H1 (cell line): Measurements from ENCODE around the gene PKIB. TPM values are rescaled to one million over a fixed set of nuclear protein-coding genes. Genes with fewer than 3 reads are reported as not detected.

ENCODE experiments used
- CTCF ChIA-PET: fragments of 300-600 bp; sonication (Branson Sonifier 250); formaldehyde crosslinking; loops from one replicate; lab custom pipeline; 2021; ENCODE audit not compliant: partially characterized antibody; lab: Charles Lee
- POLR2A ChIA-PET: fragments of 300-600 bp; sonication (Branson Sonifier 250); formaldehyde crosslinking; loops from one replicate; lab custom pipeline; 2021; ENCODE audit warnings: inconsistent platforms; ENCODE audit not compliant: partially characterized antibody; lab: Charles Lee
- DNase-seq, 2 experiments: peaks; one replicate each; pipeline versions ENCODE4 v3.0.0 to v3.0.0-alpha.2; 2010 to 2022; ENCODE audit warnings: low spot score in 2 of 2, low read depth in 1 of 2, mixed read lengths in 1 of 2
- FAIRE-seq: peaks from 2 replicates; lab custom pipeline; 2011; peaks lifted over from hg19 to GRCh38; lab: Jason Lieb, UNC
- H2AFZ ChIP-seq: 2 replicates; pipeline ENCODE4 v1.8.1; 2012; ENCODE audit warnings: low read length, inconsistent platforms
- H2AK5ac ChIP-seq: 2 replicates; pipeline ENCODE4 v1.6.1; 2013; ENCODE audit warnings: low read depth, low read length
- H2BK120ac ChIP-seq: replicated peaks from 2 replicates; pipeline ENCODE3; 2013; ENCODE audit warnings: low read depth, low read length, inconsistent platforms
- H2BK12ac ChIP-seq: 2 replicates; pipeline ENCODE4 v1.6.1; 2013; ENCODE audit warnings: low read depth, low read length
- H2BK15ac ChIP-seq: 2 replicates; pipeline ENCODE4 v1.6.1; 2013; ENCODE audit warnings: low read length
- H2BK20ac ChIP-seq: 2 replicates; pipeline ENCODE4 v1.6.1; 2013; ENCODE audit warnings: low read length
- H2BK5ac ChIP-seq: 2 replicates; pipeline ENCODE4 v1.6.1; 2013; ENCODE audit warnings: low read depth, low read length
- H3K14ac ChIP-seq: 2 replicates; pipeline ENCODE4 v1.6.1; 2013; ENCODE audit warnings: inconsistent platforms; ENCODE audit not compliant: insufficient read length
- H3K18ac ChIP-seq: 2 replicates; pipeline ENCODE4 v1.6.1; 2013; ENCODE audit warnings: low read length; ENCODE audit errors: extremely low read depth
- H3K23ac ChIP-seq: 2 replicates; pipeline ENCODE4 v1.6.1; 2013; ENCODE audit warnings: inconsistent platforms; ENCODE audit not compliant: insufficient read length
- H3K23me2 ChIP-seq: 2 replicates; pipeline ENCODE4 v1.6.1; 2013; ENCODE audit warnings: low read depth, low read length
- H3K27ac ChIP-seq: 2 replicates; pipeline ENCODE4 v1.6.1; 2011; ENCODE audit warnings: low read depth, low read length, inconsistent platforms
- H3K27me3 ChIP-seq, 4 experiments: replicated peaks in 1 of 4; 1 replicate in 1 of 4; 2 replicates in 3 of 4; pipeline versions ENCODE4 v1.6.1 to v1.8.1; 2011 to 2013; ENCODE audit warnings: low read length in 3 of 4, mild to moderate bottlenecking in 3 of 4, inconsistent platforms in 2 of 4, mixed read lengths in 2 of 4, moderate library complexity in 1 of 4; ENCODE audit not compliant: control insufficient read depth in 3 of 4, insufficient read depth in 3 of 4; ENCODE audit errors: extremely low read depth in 1 of 4
- H3K36me3 ChIP-seq, 4 experiments: 2 replicates each; pipeline versions ENCODE4 v1.6.1 to v1.8.1; 2011 to 2013; ENCODE audit warnings: mild to moderate bottlenecking in 4 of 4, low read length in 3 of 4, moderate library complexity in 2 of 4, control low read depth in 1 of 4, inconsistent platforms in 1 of 4; ENCODE audit not compliant: insufficient read depth in 4 of 4, control insufficient read depth in 2 of 4
- H3K4ac ChIP-seq: replicated peaks from 2 replicates; pipeline ENCODE3; 2013; ENCODE audit warnings: low read length, low read depth, mixed read lengths, inconsistent platforms; ENCODE audit not compliant: insufficient read length
- H3K4me1 ChIP-seq, 4 experiments: replicated peaks in 1 of 4; 1 replicate in 1 of 4; 2 replicates in 3 of 4; pipeline versions ENCODE4 v1.6.1 to v1.8.1; 2011 to 2013; ENCODE audit warnings: low read length in 3 of 4, inconsistent platforms in 2 of 4, mixed read lengths in 1 of 4; ENCODE audit not compliant: insufficient read depth in 4 of 4, control insufficient read depth in 3 of 4
- H3K4me2 ChIP-seq, 2 experiments: 2 replicates each; pipeline versions ENCODE4 v1.6.1 to v1.8.1; 2011 to 2013; ENCODE audit warnings: low read depth in 2 of 2, low read length in 2 of 2, control low read depth in 1 of 2, inconsistent platforms in 1 of 2, mild to moderate bottlenecking in 1 of 2; ENCODE audit not compliant: insufficient read depth in 1 of 2
- H3K4me3 ChIP-seq, 4 experiments: fragments of 200-600, 300-600 bp in 1 of 4; sonication (generic), shearing (Covaris generic), sonication (Bioruptor Twin) in 1 of 4; 2 replicates each; pipeline versions ENCODE4 v1.5.1 to v1.8.1; 2011 to 2016; ENCODE audit warnings: low read length in 4 of 4, low read depth in 3 of 4, control low read depth in 2 of 4, inconsistent platforms in 2 of 4, mild to moderate bottlenecking in 2 of 4, mixed read lengths in 1 of 4, moderate library complexity in 1 of 4; ENCODE audit not compliant: insufficient read depth in 2 of 4; ENCODE audit errors: extremely low read depth in 1 of 4
- H3K56ac ChIP-seq: replicated peaks from 2 replicates; pipeline ENCODE3; 2013; ENCODE audit warnings: low read depth, mild to moderate bottlenecking, mixed read lengths, low read length, inconsistent platforms; ENCODE audit not compliant: insufficient read length
- H3K79me1 ChIP-seq: 2 replicates; pipeline ENCODE4 v1.6.1; 2013; ENCODE audit warnings: low read depth, low read length, control low read depth
- H3K79me2 ChIP-seq, 2 experiments: 2 replicates each; pipeline versions ENCODE4 v1.6.1 to v1.8.1; 2012 to 2013; ENCODE audit warnings: low read length in 2 of 2, mild to moderate bottlenecking in 2 of 2, inconsistent platforms in 1 of 2; ENCODE audit not compliant: insufficient read depth in 2 of 2, control insufficient read depth in 1 of 2
- H3K9ac ChIP-seq, 4 experiments: replicated peaks in 1 of 4; 1 replicate in 1 of 4; 2 replicates in 3 of 4; pipeline versions ENCODE4 v1.6.1 to v1.8.1; 2011 to 2013; ENCODE audit warnings: low read depth in 3 of 4, low read length in 3 of 4, control low read depth in 2 of 4, mild to moderate bottlenecking in 2 of 4, moderate library complexity in 2 of 4, inconsistent platforms in 1 of 4; ENCODE audit errors: extremely low read depth in 1 of 4
- H3K9me3 ChIP-seq, 2 experiments: 2 replicates each; pipeline versions ENCODE4 v1.6.1 to v1.8.1; 2012 to 2013; ENCODE audit warnings: mild to moderate bottlenecking in 2 of 2, moderate library complexity in 2 of 2, control low read depth in 1 of 2, inconsistent platforms in 1 of 2, low read depth in 1 of 2, low read length in 1 of 2, mixed read lengths in 1 of 2; ENCODE audit not compliant: insufficient read depth in 2 of 2
- H4K20me1 ChIP-seq, 2 experiments: replicated peaks in 1 of 2; 2 replicates each; pipeline versions ENCODE3 to v1.8.1; 2011 to 2013; ENCODE audit warnings: inconsistent platforms in 2 of 2, low read length in 2 of 2, mild to moderate bottlenecking in 1 of 2; ENCODE audit not compliant: insufficient read depth in 2 of 2, control insufficient read depth in 1 of 2
- H4K5ac ChIP-seq: 2 replicates; pipeline ENCODE4 v1.6.1; 2013; ENCODE audit warnings: low read length, low read depth, mixed read lengths, inconsistent platforms; ENCODE audit not compliant: insufficient read length
- H4K8ac ChIP-seq: 2 replicates; pipeline ENCODE4 v1.8.0; 2013; ENCODE audit warnings: mild to moderate bottlenecking, moderate library complexity, low read length, inconsistent platforms; ENCODE audit not compliant: insufficient read depth; ENCODE audit errors: extremely low read depth
- H4K91ac ChIP-seq: replicated peaks from 2 replicates; pipeline ENCODE3; 2013; ENCODE audit warnings: low read length, mixed read lengths, inconsistent platforms; ENCODE audit not compliant: insufficient read length
- CREB1 ChIP-seq: IDR thresholded peaks from 2 replicates; pipeline ENCODE4 v1.6.1; 2012; ENCODE audit warnings: inconsistent platforms
- KDM5A ChIP-seq: fragments of 200-600 bp; IDR thresholded peaks from 2 replicates; pipeline ENCODE4 v1.7.1; 2012; ENCODE audit warnings: mild to moderate bottlenecking, low read length, inconsistent platforms, mixed read lengths
- NANOG ChIP-seq: IDR thresholded peaks from 2 replicates; pipeline ENCODE4 v1.6.1; 2011; ENCODE audit warnings: low read length, low read depth, mild to moderate bottlenecking, inconsistent platforms; ENCODE audit not compliant: insufficient read depth, poor library complexity, severe bottlenecking
- PHF8 ChIP-seq: fragments of 200-600 bp; sonication (generic); conservative IDR thresholded peaks from 2 replicates; pipeline ENCODE4 v1.7.1; 2012; ENCODE audit warnings: low read depth, mild to moderate bottlenecking, inconsistent platforms, low read length, moderate library complexity
- RAD21 ChIP-seq, 2 experiments: IDR thresholded peaks in 1 of 2; conservative IDR thresholded peaks in 1 of 2; 2 replicates each; pipeline ENCODE4 v1.6.1; 2011; ENCODE audit warnings: low read depth in 2 of 2, low read length in 2 of 2, improper control_type of control experiment in 1 of 2, inconsistent platforms in 1 of 2, mild to moderate bottlenecking in 1 of 2, moderate library complexity in 1 of 2
- RNF2 ChIP-seq: fragments of 200-900, 300-1000 bp; sonication (generic); IDR thresholded peaks from 2 replicates; pipeline ENCODE4 v1.7.1; 2016; ENCODE audit warnings: borderline replicate concordance, low read depth, mild to moderate bottlenecking, antibody characterized with exemption, low read length; ENCODE audit not compliant: poor library complexity, severe bottlenecking; ENCODE audit errors: missing control alignments
- WGBS, 2 experiments: shearing (Covaris generic) in 1 of 2; methylation state at CpG; one replicate each; pipeline versions ENCODE4 v1.1.6 to v1.1.7; 2013 to 2015; ENCODE audit warnings: low lambda C conversion rate in 2 of 2, mixed read lengths in 2 of 2, inconsistent platforms in 1 of 2, low coverage in 1 of 2, missing lambda C conversion rate in 1 of 2; ENCODE audit not compliant: insufficient replicate concordance in 2 of 2, insufficient coverage in 1 of 2, insufficient read length in 1 of 2; ENCODE audit errors: extremely low coverage in 1 of 2, missing lambda C conversion rate in 1 of 2; 5-methylcytosine and 5-hydroxymethylcytosine counted together
- polyA plus RNA-seq, 7 experiments: library from polyadenylated mRNA; depleted of rRNA in 3 of 7; stranded (reverse) in 5 of 7; unstranded in 2 of 7; fragments of >200 nt in 5 of 7; fragments of 200-250 nt in 2 of 7; gene quantifications; 1 replicate in 5 of 7; 2 replicates in 1 of 7; 4 replicates in 1 of 7; pipeline versions ENCODE4 v1.2.1 to v1.2.3, GENCODE V29; 2011 to 2013; ENCODE audit warnings: missing spikeins in 2 of 7, mixed read lengths in 2 of 7
- total RNA-seq: library from RNA; stranded (reverse); fragmentation: NEBNext Ultra II Directional; extraction: Animal tissue kit (Norgen Biotek cat#: 25700); gene quantifications from 2 replicates; pipeline ENCODE4 v1.2.1, GENCODE V29; 2021

The PKIB gene
- total and polyA plus RNA-seq, 2 of the 8 experiments (the other 6 are each of a cell fraction or from before 2014, with no cell fraction given), result 13.5 to 73.3 TPM

- H2AK5ac ChIP-seq, result no peak overlapping the region
- H3K36me3 ChIP-seq, result peaks cover 0 to 5% (median 0%) of the 10 kb centered on the region in 4 experiments; a peak in 1 of 8 replicates
- no peak overlapping the region for H2BK12ac ChIP-seq
- H3K23me2 ChIP-seq, result no peaks in the 10 kb centered on the region
- no peaks in the 10 kb centered on the region for H3K79me1 ChIP-seq
- H4K8ac ChIP-seq, result no peak overlapping the region
- no peak overlapping the region for H3K4me2 ChIP-seq
- no peak for TF ChIP-seq KDM5A
- no peak for TF ChIP-seq PHF8
- no peak for TF ChIP-seq NANOG
- peak in 1 of 2 experiments; percentile 6; a peak in 1 of 4 replicates for TF ChIP-seq RAD21 (IDR thresholded peaks at IDR 0.05 in 1 of 2, conservative IDR thresholded peaks at IDR 0.05 in 1 of 2; ENCODE audit: low read depth in 2 of 2, low read length in 2 of 2)
- no peak for TF ChIP-seq CREB1
- TF ChIP-seq RNF2, result no peak
- TF ChIP-seq, all 59 proteins: peak for 1
- no peak overlapping the region for H3K9ac ChIP-seq
- no peaks in the 10 kb centered on the region for H3K4me1 ChIP-seq
- POLR2A ChIA-PET, result no interaction called here
- H3K56ac ChIP-seq, result no peak overlapping the region
- H2AFZ ChIP-seq, result no peak overlapping the region
- no peak overlapping the region for H3K4me3 ChIP-seq
- no peak overlapping the region for H3K14ac ChIP-seq
- DNase-seq (no peak), FAIRE-seq (no peak)
- H3K27me3 ChIP-seq, result no peaks in the 10 kb centered on the region
- no peak overlapping the region for H3K18ac ChIP-seq
- no peaks in the 10 kb centered on the region for H3K9me3 ChIP-seq
- no peak overlapping the region for H3K27ac ChIP-seq
- WGBS, 2 experiments, result 88% methylated on average over 3 of the region's 3 CpGs; no CpG with 5 or more reads in 1 of the 2 experiments
- no peaks in the 10 kb centered on the region for H4K20me1 ChIP-seq
- no peak overlapping the region for H2BK5ac ChIP-seq
- no peak overlapping the region for H3K23ac ChIP-seq
- H2BK120ac ChIP-seq, result no peak overlapping the region
- H2BK20ac ChIP-seq, result no peak overlapping the region
- CTCF ChIA-PET, result interaction anchor here (0.6 kb wide), 1 partner anchor 273 kb away, joined by 3 read pairs; no protein-coding TSS in a partner anchor
- H4K91ac ChIP-seq, result no peak overlapping the region
- no peaks in the 10 kb centered on the region for H3K79me2 ChIP-seq
- no peak overlapping the region for H4K5ac ChIP-seq
- H2BK15ac ChIP-seq, result no peak overlapping the region
- H3K4ac ChIP-seq, result no peak overlapping the region
Observed at GRCh38 chr6:122681705-122682104, 71.5 kb downstream of the PKIB start.
